Measurements from ENCODE around the gene ADPRHL1. TPM values are rescaled to one million over a fixed set of nuclear protein-coding genes. Genes with fewer than 3 reads are reported as not detected.

The ADPRHL1 gene
- total and polyA plus RNA-seq, 2 donors (not counting 1 experiment from before 2014, with no cell fraction given), result 0.28 to 1.3 TPM

- Mint-ChIP-seq H3K4me1 (no peaks in the 10 kb centered on the region), H3K4me3 (no peak overlapping the region), H3K27ac (no peak overlapping the region), H3K9me3 (ENCODE audit: insufficient read depth) (no peaks in the 10 kb centered on the region), H3K27me3 (no peaks in the 10 kb centered on the region)
- H3K9me3 ChIP-seq (ENCODE audit: control extremely low read depth in 1 of 3, control insufficient read depth in 2 of 3, insufficient read depth in 1 of 3, low read length in 2 of 3), result peaks cover 0 to 3% (median 0%) of the 10 kb centered on the region in 3 donors
- TF ChIP-seq EZH2 (IDR thresholded peaks at IDR 0.05; ENCODE audit: borderline replicate concordance, insufficient read depth, low read depth, low read length, poor library complexity, severe bottlenecking), result no peak
- TF ChIP-seq, protein P1, sequence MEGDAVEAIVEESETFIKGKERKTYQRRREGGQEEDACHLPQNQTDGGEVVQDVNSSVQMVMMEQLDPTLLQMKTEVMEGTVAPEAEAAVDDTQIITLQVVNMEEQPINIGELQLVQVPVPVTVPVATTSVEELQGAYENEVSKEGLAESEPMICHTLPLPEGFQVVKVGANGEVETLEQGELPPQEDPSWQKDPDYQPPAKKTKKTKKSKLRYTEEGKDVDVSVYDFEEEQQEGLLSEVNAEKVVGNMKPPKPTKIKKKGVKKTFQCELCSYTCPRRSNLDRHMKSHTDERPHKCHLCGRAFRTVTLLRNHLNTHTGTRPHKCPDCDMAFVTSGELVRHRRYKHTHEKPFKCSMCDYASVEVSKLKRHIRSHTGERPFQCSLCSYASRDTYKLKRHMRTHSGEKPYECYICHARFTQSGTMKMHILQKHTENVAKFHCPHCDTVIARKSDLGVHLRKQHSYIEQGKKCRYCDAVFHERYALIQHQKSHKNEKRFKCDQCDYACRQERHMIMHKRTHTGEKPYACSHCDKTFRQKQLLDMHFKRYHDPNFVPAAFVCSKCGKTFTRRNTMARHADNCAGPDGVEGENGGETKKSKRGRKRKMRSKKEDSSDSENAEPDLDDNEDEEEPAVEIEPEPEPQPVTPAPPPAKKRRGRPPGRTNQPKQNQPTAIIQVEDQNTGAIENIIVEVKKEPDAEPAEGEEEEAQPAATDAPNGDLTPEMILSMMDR (IDR thresholded peaks at IDR 0.05), result no peak
- H3K4me1 ChIP-seq (ENCODE audit: control insufficient read depth in 2 of 2, insufficient read depth in 2 of 2, low read length in 2 of 2), result no peaks in the 10 kb centered on the region
- H3K4me2 ChIP-seq (replicated peaks; ENCODE audit: low read depth, low read length, poor library complexity, severe bottlenecking), result no peak overlapping the region
- no peak for ATAC-seq (ENCODE audit: low read depth)
- H3K9ac ChIP-seq (ENCODE audit: low read length), result no peak overlapping the region
- no peak overlapping the region for H2AFZ ChIP-seq (ENCODE audit: insufficient read depth, low read depth, low read length, poor library complexity, severe bottlenecking)
- CTCF ChIA-PET, result no interaction called here
- no peak overlapping the region for H3K27ac ChIP-seq (ENCODE audit: low read length in 2 of 2)
- POLR2A ChIA-PET, result no interaction called here
- no peaks in the 10 kb centered on the region for H3K36me3 ChIP-seq (replicated peaks in 1 of 2; ENCODE audit: control extremely low read depth in 1 of 2, control insufficient read depth in 1 of 2, extremely low read depth in 1 of 2, insufficient read depth in 2 of 2, low read length in 1 of 2)
- H3K79me2 ChIP-seq (ENCODE audit: control insufficient read depth, insufficient read depth, low read length), result no peaks in the 10 kb centered on the region
- no peak for DNase-seq
- no peaks in the 10 kb centered on the region for H3K27me3 ChIP-seq (replicated peaks in 1 of 4; ENCODE audit: control extremely low read depth in 1 of 4, control insufficient read depth in 3 of 4, insufficient read depth in 4 of 4, low read length in 3 of 4)
- no peaks in the 10 kb centered on the region for H4K20me1 ChIP-seq (ENCODE audit: control insufficient read depth, insufficient read depth, low read length, poor library complexity, severe bottlenecking)
- H3K4me3 ChIP-seq (ENCODE audit: control extremely low read depth in 1 of 5, extremely low read depth in 1 of 5, insufficient read depth in 1 of 5, low read depth in 2 of 5, low read length in 4 of 5), result no peak overlapping the region
- intact Hi-C loops (cut with micrococcal nuclease), result no loop called here
- 98% methylated on average over 18 of the region's 23 CpGs for WGBS (ENCODE audit: insufficient coverage)
Measured at GRCh38 chr13:113430378-113431110, 22.7 kb downstream of the ADPRHL1 start.

DNA sequence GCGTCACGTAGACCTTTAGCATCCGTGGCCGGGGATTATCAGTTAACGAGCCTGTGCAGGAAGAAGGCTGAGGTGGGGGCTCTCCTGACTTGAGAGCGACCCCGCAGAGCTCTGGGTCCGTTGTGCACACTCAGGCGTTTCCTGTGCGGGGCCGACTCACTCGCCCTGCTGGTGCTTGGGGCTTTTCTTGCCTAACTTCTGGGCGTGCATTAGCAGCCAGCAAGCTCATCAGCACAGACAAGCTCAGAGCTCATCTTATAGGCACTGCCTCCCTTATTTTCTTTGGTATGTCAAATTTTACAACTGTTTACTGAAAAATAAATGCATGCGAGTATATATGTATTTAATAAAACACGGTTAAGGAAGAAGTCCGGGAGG is 23.7 kb downstream of the ADPRHL1 start:
- H2AFZ ChIP-seq (ENCODE audit: insufficient read depth, low read depth, low read length, poor library complexity, severe bottlenecking), result no peak overlapping the region
- WGBS (ENCODE audit: insufficient coverage), result 85% methylated on average over 15 of the region's 16 CpGs
- DNase-seq (no peak), ATAC-seq (ENCODE audit: low read depth) (no peak)
- no peaks in the 10 kb centered on the region for H3K79me2 ChIP-seq (ENCODE audit: control insufficient read depth, insufficient read depth, low read length)
- ChIA-PET POLR2A (no interaction called here), CTCF (no interaction called here)
- TF ChIP-seq, protein P1 (IDR thresholded peaks at IDR 0.05), result no peak
- TF ChIP-seq EZH2 (IDR thresholded peaks at IDR 0.05; ENCODE audit: borderline replicate concordance, insufficient read depth, low read depth, low read length, poor library complexity, severe bottlenecking), result no peak
- intact Hi-C loops (cut with micrococcal nuclease), result no loop called here
- H3K4me3 Mint-ChIP-seq, result no peak overlapping the region
- no peak overlapping the region for H3K4me3 ChIP-seq (ENCODE audit: control extremely low read depth in 1 of 5, extremely low read depth in 1 of 5, insufficient read depth in 1 of 5, low read depth in 2 of 5, low read length in 4 of 5)
- H3K27ac ChIP-seq (ENCODE audit: low read length in 2 of 2), result no peak overlapping the region
- no peaks in the 10 kb centered on the region for H4K20me1 ChIP-seq (ENCODE audit: control insufficient read depth, insufficient read depth, low read length, poor library complexity, severe bottlenecking)
- H3K27me3 ChIP-seq (replicated peaks in 1 of 4; ENCODE audit: control extremely low read depth in 1 of 4, control insufficient read depth in 3 of 4, insufficient read depth in 4 of 4, low read length in 3 of 4), result no peaks in the 10 kb centered on the region
- H3K4me1 Mint-ChIP-seq, result no peaks in the 10 kb centered on the region
- H3K9me3 ChIP-seq (ENCODE audit: control extremely low read depth in 1 of 3, control insufficient read depth in 2 of 3, insufficient read depth in 1 of 3, low read length in 2 of 3), result peaks cover 0 to 3% (median 0%) of the 10 kb centered on the region in 3 donors
- H3K36me3 ChIP-seq (replicated peaks in 1 of 2; ENCODE audit: control extremely low read depth in 1 of 2, control insufficient read depth in 1 of 2, extremely low read depth in 1 of 2, insufficient read depth in 2 of 2, low read length in 1 of 2), result no peaks in the 10 kb centered on the region
- H3K4me2 ChIP-seq (replicated peaks; ENCODE audit: low read depth, low read length, poor library complexity, severe bottlenecking), result no peak overlapping the region
- no peak overlapping the region for H3K9ac ChIP-seq (ENCODE audit: low read length)
- no peaks in the 10 kb centered on the region for H3K4me1 ChIP-seq (ENCODE audit: control insufficient read depth in 2 of 2, insufficient read depth in 2 of 2, low read length in 2 of 2)
- no peaks in the 10 kb centered on the region for H3K27me3 Mint-ChIP-seq
- no peaks in the 10 kb centered on the region for H3K9me3 Mint-ChIP-seq (ENCODE audit: insufficient read depth)
- no peak overlapping the region for H3K27ac Mint-ChIP-seq
